ENCODE results near the gene VAV3.

Gene VAV3

DNA sequence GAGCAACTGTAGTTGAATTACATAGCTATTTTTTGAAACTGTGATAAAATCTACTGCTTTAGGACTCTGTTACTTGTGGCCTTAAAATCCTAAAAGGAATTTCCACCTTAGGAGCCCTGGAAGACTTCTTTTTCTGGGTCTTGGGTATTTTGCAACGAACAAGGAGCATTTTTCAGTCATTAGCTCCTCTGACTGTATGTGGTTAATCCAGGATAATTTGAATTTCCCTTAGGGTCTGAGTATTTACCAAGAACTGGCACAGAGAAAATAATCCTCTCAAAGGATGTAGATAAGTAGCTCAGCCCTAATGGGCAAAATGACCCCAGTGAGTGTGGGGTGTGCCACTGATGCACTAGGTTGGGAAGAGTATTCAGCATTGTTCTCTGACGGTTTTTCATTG, 170.4 kb downstream of the VAV3 start:
- DNase-seq (ENCODE audit: low read depth in 2 of 2), result no peak

DNA sequence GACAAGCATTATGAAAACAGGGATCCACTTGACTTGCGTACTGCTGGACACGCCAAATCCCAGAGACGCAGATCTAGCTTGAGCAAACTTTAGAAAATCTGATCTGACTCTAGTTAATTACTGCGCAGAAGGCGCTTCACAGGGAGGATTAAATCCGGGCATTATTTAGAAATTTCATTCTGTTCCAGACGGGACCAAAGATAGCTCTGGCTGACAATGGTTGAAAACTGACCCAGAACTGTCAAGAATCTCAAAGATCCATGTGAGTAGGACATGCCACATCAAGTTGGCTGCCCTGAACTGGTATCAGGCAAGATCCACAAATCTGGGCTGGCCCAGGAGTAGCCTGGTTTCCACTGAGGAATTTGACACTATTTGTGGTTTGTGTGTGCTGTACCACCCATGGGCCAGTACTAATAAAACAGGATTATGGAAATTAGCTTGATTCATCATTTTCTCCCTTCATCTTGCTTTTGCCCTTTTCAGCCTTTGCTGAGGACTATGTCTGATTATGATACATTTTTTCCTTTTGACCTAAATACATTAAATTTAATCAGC, 171.0 kb downstream of the VAV3 start:
- DNase-seq (ENCODE audit: low read depth in 2 of 2), result no peak

DNA sequence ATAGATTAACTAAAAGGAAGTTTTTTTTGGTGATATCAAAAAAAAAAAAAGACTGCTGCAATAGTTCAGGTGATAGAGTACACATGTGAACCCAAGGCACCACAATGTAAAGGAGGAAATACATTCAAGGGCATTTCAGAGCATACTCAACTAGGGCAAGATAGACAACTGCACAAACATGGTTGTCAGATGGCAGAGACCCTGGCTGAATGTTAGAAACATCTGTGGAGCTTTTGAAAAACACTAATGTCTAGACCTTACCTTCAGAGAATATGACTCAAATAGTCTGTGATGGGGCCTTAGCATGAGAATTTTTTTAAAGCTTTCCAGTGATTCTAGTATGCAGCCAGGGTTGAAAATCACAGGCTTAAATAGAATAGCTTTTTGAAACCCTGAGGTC, 173.6 kb downstream of the VAV3 start:
- no peak for DNase-seq (ENCODE audit: low read depth in 2 of 2)

DNA sequence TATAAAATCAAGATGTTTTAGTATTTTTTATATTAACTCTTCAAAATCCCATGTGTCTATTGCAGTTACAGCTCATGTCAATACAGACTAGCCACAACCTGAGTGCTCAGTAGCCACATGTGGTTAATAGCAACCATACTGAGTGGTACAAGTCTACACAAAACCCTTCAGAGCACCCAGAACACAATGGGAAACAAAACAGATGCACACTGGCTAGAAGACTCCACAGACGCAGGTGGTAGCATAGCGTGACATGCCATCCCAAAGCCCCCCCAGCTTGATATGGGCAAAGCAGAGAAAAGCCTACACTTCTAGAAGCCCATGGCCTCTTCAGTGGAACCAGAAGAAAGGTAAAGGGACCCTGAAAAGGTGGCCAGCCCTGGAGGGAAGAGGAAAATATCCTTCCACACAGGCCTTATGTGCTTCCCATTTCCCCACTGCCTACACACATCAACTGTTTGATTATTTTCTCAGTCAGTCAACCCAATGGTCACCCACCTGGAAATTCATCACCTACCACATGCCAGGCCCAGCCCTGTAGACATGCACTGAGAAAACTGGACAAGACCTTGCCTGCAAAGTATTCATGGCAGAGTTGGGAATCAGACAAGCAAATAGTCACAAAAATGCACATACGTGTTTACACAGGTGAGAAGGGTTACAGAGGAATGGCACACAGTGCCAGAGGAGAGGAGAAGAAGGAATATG, 175.0 kb downstream of the VAV3 start:
- DNase-seq (ENCODE audit: low read depth in 2 of 2), result no peak

DNA sequence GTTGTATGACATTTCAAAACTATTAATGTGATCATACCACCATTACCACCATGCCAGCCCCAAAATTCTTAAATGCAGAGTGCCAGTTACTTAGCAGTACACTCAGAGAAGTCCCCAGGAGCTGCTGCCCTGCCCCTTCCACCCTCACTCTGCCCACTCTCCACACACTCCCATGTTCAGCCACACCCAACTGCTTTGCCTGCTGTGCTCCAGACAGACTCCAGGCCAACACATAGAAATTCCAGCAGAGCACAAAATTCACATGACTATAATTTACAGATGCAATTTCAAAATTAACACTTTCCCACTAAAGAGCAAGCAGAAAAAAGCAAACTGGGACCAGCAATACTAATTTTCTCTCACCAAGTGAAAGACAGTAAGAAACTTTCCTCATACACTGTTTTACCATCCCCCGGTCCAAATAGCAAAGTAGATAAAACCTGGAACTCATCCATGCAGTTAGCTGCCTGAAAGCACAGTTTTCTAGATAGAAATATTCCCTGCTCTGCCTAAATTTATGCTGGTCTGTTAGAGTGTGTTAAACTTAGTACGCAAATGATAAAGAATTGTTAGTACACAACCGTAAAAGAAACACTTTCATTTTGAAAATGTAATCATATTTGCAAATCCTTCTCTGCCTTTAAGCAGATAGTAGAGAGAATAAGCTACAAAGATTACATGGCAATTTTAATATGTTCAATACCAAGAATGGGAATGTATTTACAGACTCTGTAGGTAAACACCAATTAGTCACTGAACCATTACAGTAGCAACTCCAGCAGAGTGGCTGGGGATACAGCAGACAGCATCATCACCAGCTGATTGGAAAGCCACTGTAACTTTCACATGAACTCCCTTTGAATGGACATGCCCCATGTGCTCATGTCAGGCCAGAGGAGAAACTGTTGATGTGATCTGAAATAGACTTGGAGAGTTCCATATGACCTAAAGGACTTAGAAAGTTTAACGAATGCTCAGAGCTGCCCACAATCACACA, 176.5 kb downstream of the VAV3 start:
- no peak for DNase-seq (ENCODE audit: low read depth in 2 of 2)

DNA sequence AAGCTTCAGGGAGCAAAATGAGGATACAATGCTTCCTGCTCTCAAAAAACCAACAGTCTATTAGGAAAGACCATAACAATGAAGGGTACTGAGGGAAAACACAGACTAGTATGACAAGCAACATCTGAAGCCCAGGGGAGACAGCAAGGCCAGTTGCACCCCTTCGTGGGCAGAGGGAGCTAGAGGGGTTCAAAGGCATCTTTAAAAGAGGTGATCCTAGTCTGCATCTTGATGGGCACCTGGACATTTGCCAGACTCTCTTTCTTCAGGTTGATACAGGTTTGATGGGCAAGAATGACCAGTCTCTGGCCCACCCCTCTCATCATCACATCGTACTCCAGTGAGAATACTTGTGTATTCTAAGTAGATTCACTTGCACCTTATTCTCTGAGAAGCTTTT, 177.7 kb downstream of the VAV3 start:
- no peak for DNase-seq (ENCODE audit: low read depth in 2 of 2)

DNA sequence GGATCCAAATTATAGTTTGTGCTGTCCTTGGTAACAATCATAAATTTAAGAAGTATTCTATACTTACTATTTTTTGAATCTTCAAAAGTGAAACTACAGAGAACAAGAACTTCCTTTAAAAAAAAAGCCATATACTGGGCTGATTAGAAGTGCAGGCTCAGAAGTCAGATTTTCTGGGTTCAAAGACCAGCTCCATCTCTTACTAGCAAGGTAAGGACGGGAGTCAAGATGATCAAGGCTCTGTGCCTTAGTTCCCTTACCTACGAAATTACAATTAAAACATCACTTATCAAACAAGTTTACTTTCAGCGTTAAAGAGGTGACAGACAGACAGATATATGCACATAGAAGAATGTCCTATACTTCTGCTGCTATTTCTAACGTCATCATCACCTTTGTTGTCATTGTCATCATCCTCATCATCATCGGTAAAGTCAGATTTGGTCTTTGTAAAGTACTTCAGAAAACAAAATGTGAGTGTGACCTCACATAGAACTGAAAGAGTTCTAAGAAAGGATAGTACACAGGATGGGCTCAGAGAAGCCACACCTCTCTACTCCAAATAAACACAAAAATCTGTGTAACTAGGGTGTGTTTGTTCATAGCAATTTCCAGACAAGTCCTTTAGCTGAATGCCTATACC, 178.7 kb downstream of the VAV3 start:
- no peak for DNase-seq (ENCODE audit: low read depth in 2 of 2)

DNA sequence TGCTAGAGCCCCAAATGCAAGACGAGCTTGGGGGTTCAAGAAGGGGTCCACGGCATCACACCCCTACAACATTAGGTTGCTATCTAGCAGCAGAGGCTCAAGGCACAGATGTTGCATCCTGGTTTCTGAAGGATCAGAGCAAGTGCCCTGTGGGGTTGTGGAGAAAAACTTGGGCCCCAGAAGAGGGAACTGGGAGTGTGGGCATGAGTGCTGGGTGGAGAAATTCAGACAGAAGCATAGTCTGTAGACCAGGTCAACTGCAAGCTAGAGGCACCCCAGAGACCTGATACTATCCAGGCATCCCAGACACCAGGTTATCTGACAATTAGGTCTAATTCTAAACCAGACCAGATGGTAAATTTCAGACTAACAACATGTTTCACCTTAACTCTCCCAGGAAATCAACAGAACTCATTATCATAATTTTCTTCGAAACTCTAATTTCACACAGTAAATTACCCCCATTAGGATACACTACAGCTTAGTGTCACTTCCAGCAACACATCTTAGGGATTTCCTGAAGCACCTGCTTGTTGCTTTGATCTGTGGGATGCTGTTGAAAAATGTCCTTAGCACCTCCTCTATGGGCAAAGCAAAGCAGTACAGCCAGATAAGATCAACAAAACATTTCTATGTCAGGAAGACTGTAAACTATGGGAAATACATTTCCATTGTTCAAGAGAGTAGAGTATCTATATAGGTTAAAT, 179.3 kb downstream of the VAV3 start:
- DNase-seq (ENCODE audit: low read depth in 2 of 2), result no peak

DNA sequence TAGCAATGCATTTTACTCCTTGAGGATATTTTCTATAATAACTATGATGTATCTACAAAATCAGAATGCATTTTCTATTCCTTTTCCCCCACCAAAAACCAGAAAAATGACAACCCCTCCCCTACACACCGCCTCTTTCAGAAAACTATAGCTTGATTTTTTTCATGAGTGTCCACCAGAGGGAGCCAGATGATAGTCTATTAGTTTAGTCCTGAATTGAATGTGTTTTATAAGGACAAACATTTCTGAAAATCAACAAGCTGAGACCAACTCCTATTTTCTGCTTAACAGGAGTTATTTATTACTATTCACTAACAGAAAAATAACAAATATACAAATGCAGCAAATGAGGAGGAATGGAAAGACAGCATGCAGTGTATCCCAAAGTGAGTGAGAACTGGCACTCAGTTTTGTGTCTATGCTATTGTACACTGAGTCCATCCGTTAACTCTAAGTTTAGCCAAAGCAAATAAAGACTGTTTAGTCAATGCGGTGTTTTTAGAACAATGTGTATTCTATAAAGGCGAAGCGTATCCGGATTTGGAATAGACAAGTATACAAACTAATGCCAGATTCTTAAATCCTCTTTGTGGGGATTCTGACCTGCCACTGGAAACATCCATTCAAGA, 182.6 kb downstream of the VAV3 start:
- DNase-seq (ENCODE audit: low read depth in 2 of 2), result peak; percentile 27 to 47

DNA sequence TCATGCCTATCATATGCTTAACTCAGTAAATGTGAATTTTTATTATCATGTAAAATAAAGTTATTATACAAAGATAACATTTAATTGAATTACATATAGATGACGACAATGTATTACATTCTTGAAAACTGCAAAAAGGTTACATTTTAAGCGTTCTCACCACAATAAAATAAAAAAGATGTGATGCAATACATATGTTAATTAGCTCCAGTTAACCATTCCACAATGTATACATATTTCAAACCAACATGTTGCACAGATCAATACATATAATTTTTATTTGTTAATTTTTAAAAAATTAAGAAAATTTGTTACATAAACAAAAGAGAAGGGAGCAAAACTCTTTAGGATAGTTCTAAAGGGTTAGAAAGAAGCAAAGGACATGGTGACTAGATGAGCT, 183.7 kb downstream of the VAV3 start:
- no peak for DNase-seq (ENCODE audit: low read depth in 2 of 2)

DNA sequence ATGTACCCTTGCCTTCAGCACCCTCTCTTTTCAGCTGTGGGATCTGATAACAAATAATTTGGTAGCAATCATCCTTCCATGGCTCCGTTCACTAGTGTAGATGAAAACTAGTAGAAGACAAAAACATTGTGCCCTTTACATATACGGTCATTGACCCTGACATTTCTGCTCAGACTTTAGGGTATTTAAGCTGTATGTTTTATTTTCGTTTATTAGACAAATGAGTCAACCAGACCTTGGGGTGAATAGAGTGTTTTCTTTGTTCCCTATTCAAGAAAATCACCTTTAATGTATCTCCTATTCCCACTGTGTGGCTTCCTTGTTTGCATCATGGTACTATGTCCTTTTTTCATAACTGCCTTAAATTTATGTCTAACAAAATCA, 187.3 kb downstream of the VAV3 start:
- DNase-seq (ENCODE audit: low read depth in 2 of 2), result no peak

DNA sequence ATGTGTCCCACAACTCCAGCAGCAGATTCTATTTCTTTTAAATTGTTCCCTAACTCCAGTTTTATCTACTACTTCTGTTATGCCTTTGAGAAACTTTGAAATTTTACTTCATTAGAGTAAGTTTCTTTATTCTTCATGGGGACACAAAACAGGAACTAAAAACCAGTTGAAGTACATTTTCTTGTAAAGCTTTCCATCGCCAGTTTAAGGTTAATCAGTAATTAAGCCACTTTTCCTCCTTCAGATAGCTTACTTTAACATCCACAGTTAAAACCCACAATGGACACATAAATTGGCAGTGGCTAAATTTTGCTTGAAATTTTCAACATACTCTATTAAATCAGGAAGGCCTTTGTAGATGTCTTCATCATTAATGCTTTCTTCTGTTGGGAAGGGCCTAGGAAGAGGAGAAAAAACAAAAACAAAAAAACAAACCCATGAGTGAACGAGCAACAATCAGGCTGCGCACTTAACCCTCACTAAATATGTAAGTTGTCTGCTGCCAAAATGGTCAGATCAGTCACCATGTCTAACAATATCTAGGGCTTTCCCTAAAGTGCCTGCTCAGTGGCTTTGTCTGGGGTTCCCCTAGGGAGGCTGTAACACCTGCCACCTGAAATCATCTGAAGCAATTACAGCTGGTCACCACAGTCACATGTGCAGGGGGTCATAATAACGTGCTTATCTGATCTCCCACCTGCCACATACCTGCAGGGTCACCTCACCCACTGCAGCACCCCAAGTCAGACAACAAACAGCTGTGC, 187.9 kb downstream of the VAV3 start:
- no peak for DNase-seq (ENCODE audit: low read depth in 2 of 2)

DNA sequence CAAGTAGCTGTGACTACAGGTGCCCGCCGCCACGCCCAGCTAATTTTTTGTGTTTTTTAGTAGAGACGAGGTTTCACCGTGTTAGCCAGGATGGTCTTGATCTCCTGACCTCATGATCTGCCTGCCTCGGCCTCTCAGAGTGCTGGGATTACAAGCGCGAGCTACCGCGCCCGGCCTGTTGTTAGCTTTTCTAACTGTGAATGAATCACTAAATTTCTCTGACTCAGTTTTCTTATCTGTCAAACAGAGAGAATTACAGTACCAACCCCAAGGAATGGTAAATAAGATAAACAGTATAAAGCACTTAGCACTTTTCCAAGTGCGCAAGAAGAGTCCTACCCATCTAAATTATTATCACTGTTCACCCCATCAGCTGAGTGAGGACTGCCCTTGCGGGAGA, 193.6 kb downstream of the VAV3 start:
- DNase-seq (ENCODE audit: low read depth in 2 of 2), result no peak

DNA sequence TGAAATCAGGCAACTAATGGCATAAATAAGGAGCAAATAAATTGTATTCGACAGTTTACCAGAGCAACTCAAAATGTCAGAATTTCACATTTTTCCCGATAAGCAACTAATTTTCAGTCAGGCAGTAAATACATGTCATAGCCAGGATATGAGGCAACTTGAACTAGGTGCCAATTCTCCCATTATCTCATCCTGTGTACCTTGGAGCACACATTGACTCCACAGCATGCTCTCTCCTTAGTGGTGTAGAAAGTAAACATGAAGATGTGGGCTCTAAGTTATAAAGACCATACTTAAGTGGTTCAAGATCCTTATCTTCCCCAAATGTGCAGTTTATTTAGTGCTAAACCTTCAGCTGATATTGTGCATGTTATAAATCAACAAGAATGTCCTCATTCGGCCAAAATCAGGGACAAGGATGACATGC, 197.8 kb downstream of the VAV3 start:
- no peak for DNase-seq (ENCODE audit: low read depth in 2 of 2)

DNA sequence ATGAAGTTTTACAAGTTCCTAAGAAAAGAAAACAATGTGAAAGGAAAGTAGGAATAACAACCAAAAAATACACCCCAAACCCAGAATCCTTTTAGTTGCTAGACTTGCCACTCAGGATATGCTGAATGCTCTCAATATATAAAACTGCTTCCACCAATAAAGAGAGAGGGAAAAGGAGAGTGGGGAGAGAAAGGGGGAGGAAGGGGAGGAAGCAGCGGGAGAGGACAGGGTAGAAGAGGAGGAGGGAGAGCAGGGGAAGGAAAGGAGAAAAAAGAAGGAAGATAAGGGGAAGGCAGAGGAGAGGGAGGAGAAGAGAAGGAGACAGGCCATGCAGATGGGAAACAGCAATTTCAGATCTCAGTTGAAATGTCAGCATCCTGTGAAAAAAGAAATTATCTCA, 198.4 kb downstream of the VAV3 start:
- DNase-seq (ENCODE audit: low read depth in 2 of 2), result no peak

DNA sequence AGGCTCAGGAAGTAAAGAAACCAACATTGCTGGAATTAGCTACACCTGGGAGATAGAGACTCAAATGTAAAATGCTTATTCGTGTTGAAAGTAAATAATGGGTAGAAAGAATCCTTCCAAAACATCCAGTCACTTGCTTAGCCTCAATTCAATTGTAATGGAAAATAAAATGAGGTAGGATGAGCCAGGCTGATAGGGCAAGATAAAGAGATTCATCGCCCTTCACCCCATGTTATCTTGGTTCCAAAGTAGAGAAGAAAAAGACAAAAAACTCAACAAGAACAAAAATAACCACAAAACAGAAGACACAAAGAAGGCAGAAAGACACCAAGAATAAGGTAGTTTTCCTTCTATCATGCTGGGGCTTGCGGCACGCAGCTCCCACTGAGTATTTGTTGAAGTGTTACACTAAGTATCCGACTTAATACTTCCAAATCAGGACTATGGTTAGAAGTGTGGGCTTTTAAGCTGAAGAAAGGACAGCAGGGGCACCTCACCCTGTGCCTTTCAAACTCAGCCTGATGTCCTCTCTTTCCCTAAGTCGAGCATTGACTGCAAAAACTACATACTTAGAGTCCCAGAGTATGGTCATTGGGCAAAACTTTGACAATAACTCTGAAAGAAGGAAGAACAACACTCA, 202.1 kb downstream of the VAV3 start:
- no peak for DNase-seq (ENCODE audit: low read depth in 2 of 2)

DNA sequence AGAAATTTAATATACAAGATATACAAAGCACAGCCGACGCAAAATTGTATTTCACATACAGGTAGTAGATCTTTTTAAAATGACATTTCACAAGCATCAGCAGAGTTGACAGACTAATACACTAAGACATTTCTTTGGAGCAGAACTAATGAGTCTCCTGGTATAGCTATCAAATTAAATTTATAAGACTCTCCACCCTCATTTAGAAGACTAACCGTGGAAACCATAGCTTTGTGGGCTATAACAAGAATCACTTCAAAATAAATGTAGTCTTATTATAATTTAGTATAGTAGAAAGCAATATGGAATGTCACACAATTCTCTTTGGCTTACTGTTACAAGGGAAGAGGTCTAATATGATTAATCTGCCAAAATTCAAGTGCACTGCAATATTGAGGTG, 204.9 kb downstream of the VAV3 start:
- no peak for DNase-seq (ENCODE audit: low read depth in 2 of 2)

DNA sequence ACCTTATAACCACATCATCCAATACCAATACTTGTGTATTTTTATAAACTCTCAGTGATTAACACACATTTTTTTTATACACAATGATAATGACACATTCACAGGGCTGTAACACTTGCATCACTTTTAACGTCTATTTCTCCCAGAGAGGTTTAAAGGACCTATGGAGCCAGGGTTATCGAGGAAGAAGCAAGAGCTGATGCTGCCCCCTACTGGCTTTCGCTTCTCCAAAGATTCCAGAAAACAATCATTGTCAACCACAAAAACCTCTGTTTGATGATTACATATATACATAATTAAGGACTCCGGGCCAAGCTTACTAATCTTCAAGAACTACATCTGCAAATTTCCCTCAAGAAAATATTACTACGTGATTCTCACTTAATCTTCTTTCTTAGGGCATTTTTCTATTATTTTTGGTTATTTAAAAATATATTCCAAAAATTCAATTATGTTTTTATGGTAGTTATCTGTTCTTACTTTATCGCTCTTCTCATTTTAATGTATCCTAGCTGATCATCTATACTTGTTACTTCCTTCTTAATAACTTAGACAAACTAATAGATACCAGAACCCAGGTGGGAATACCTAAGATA, 214.5 kb downstream of the VAV3 start:
- peak; percentile 62 to 66 for DNase-seq (ENCODE audit: low read depth in 2 of 2)

DNA sequence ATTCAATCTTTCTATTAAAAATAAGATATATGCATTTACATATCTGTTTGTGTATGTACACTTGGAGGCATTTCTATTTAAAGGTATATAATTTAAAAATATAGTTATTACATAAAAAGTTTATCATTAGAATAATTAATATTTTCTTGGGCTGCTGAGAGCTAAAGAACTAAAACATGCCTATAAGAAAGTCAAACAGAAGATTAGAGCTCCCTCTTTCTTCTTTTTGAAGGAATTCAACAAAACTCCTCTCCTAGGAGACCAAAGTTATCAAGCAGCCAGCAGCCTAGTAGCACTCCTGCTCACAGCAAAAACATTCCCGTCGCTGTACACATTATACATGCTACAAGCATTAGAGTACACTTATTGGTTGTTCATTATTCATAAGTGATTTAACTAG, 216.4 kb downstream of the VAV3 start:
- peak; percentile 9 for DNase-seq (ENCODE audit: low read depth in 2 of 2)

Measured in fibroblast of skin of left quadriceps (primary cell).